Stimulated activated CD4-positive, alpha-beta T cell treated with anti-CD3 and anti-CD28 coated beads, Interleukin-1b, Interleukin-23, amount 100 ng/mL, for 4 hours (primary cell): ENCODE data around the gene SDK1.

Experiments
- DNase-seq, 2 donors: peaks; one replicate each; pipeline ENCODE4 v3.0.0-alpha.2; 2020; ENCODE audit warnings: low read depth in 2 of 2

SDK1 gene

GRCh38 chr7:3300651-3301448 is at the start of gene SDK1:
SDK1 (plus strand) TSS chr7:3301252; CDS start chr7:3301587, 335 bp downstream.
- peak; percentile 92 to 94 for DNase-seq

- no peak for DNase-seq
Observed at GRCh38 chr7:3254718-3255117, 46.3 kb upstream of the SDK1 start.

GRCh38 chr7:3259711-3260400 is 41.2 kb upstream of the SDK1 start:
- DNase-seq, result no peak

GRCh38 chr7:3260401-3260715 is 40.7 kb upstream of the SDK1 start:
- DNase-seq, result no peak

GRCh38 chr7:3264693-3265339 is 36.2 kb upstream of the SDK1 start:
- DNase-seq, result no peak

GRCh38 chr7:3265388-3265787 is 35.7 kb upstream of the SDK1 start:
- no peak for DNase-seq

- no peak for DNase-seq
Observed at GRCh38 chr7:3266240-3266639, 34.8 kb upstream of the SDK1 start.

- no peak for DNase-seq
Observed at GRCh38 chr7:3267966-3268690, 32.9 kb upstream of the SDK1 start.

- DNase-seq, result no peak
Observed at GRCh38 chr7:3270362-3270761, 30.7 kb upstream of the SDK1 start.

GRCh38 chr7:3271298-3271697 is 29.8 kb upstream of the SDK1 start:
- no peak for DNase-seq

GRCh38 chr7:3272691-3273141 is 28.3 kb upstream of the SDK1 start:
- DNase-seq, result no peak

GRCh38 chr7:3274131-3274530 is 26.9 kb upstream of the SDK1 start:
- DNase-seq, result no peak

GRCh38 chr7:3277604-3278572 is 23.2 kb upstream of the SDK1 start:
- DNase-seq, result no peak

GRCh38 chr7:3279147-3279818 is 21.8 kb upstream of the SDK1 start:
- no peak for DNase-seq

- no peak for DNase-seq
Observed at GRCh38 chr7:3280445-3280844, 20.6 kb upstream of the SDK1 start.

- DNase-seq, result no peak
Observed at GRCh38 chr7:3280946-3281656, 20.0 kb upstream of the SDK1 start.

GRCh38 chr7:3282457-3282856 is 18.6 kb upstream of the SDK1 start:
- no peak for DNase-seq

- no peak for DNase-seq
Observed at GRCh38 chr7:3283130-3283704, 17.8 kb upstream of the SDK1 start.

- no peak for DNase-seq
Observed at GRCh38 chr7:3285652-3286051, 15.4 kb upstream of the SDK1 start.
